PC-9 (cell line): Measurements from ENCODE around the gene CLCN3. TPM values are rescaled to one million over a fixed set of nuclear protein-coding genes. Genes with fewer than 3 reads are reported as not detected.

Experiments
- BruUV-seq: library from RNA; stranded (reverse); fragments of 400-500 nt; replicated peaks from 2 replicates; lab custom pipeline; 2021; lab: Mats Ljungman, UMichigan
- CTCF ChIA-PET: fragments of 300-600 bp; sonication (Branson Sonifier 250); formaldehyde crosslinking; loops from one replicate; lab custom pipeline; 2022; ENCODE audit warnings: antibody characterized with exemption; lab: Charles Lee
- POLR2A ChIA-PET: fragments of 300-600 bp; sonication (Branson Sonifier 250); formaldehyde crosslinking; loops from one replicate; lab custom pipeline; 2022; ENCODE audit warnings: antibody characterized with exemption; ENCODE audit not compliant: unreplicated experiment; lab: Charles Lee
- DNase-seq, 2 experiments: peaks; one replicate each; pipeline versions ENCODE4 v3.0.0 to v3.0.0-alpha.2; 2015 to 2022; ENCODE audit warnings: mixed read lengths in 1 of 2
- H2AFZ ChIP-seq: fragments of 200-600 bp; sonication (generic); 2 replicates; pipeline ENCODE4 v1.8.1; 2017; ENCODE audit warnings: antibody characterized with exemption
- H3F3A ChIP-seq: fragments of 200-600 bp; sonication (generic); 2 replicates; pipeline ENCODE4 v1.8.1; 2017; ENCODE audit warnings: antibody characterized with exemption, mild to moderate bottlenecking, low read depth; ENCODE audit not compliant: insufficient read depth
- H3K27ac ChIP-seq: fragments of 200-600 bp; sonication (generic); 2 replicates; pipeline ENCODE4 v1.6.1; 2016; ENCODE audit warnings: mixed run types
- H3K27me3 ChIP-seq: fragments of 200-600 bp; sonication (generic); 2 replicates; pipeline ENCODE4 v1.6.1; 2016; ENCODE audit warnings: low read depth, mixed run types; ENCODE audit not compliant: insufficient read depth
- H3K36me3 ChIP-seq: fragments of 200-600 bp; sonication (generic); 2 replicates; pipeline ENCODE4 v1.6.1; 2016; ENCODE audit warnings: low read depth, mixed run types
- H3K4me1 ChIP-seq: fragments of 200-600 bp; sonication (generic); replicated peaks from 2 replicates; pipeline ENCODE4 v1.6.1; 2016; ENCODE audit warnings: mixed run types; ENCODE audit not compliant: insufficient read depth
- H3K4me2 ChIP-seq: fragments of 200-600 bp; sonication (generic); 2 replicates; pipeline ENCODE4 v1.6.1; 2017; ENCODE audit warnings: mixed run types
- H3K4me3 ChIP-seq: fragments of 200-600 bp; sonication (generic); 2 replicates; pipeline ENCODE4 v1.6.1; 2016; ENCODE audit warnings: mixed run types
- H3K79me2 ChIP-seq: fragments of 200-600 bp; sonication (generic); 2 replicates; pipeline ENCODE4 v1.6.1; 2017; ENCODE audit warnings: low read depth, mixed run types
- H3K9me2 ChIP-seq: fragments of 200-600 bp; sonication (generic); 2 replicates; pipeline ENCODE4 v1.8.1; 2017; ENCODE audit warnings: mild to moderate bottlenecking; ENCODE audit not compliant: insufficient read depth
- H3K9me3 ChIP-seq: fragments of 200-600 bp; sonication (generic); 2 replicates; pipeline ENCODE4 v1.8.1; 2016; ENCODE audit warnings: low read depth; ENCODE audit not compliant: insufficient read depth
- H4K20me1 ChIP-seq: fragments of 200-600 bp; sonication (generic); 2 replicates; pipeline ENCODE4 v1.8.1; 2017; ENCODE audit not compliant: insufficient read depth
- CTCF ChIP-seq: fragments of 200-600 bp; sonication (generic); conservative IDR thresholded peaks from 2 replicates; pipeline ENCODE4 v1.6.1; 2017; ENCODE audit warnings: mixed run types, antibody characterized with exemption, mild to moderate bottlenecking, moderate library complexity
- EZH2 ChIP-seq: fragments of 200-600 bp; sonication (generic); IDR thresholded peaks from 2 replicates; pipeline ENCODE4 v1.8.0; 2017; ENCODE audit warnings: antibody characterized with exemption, low read depth
- intact Hi-C: fragments of 100-400 bp; cut with micrococcal nuclease; formaldehyde crosslinking; loops from one replicate; pipeline ENCODE4 v1.10.0; 2022; ENCODE audit not compliant: unreplicated experiment
- total RNA-seq: library from RNA; stranded (reverse); gene quantifications from 2 replicates; pipeline ENCODE4 v1.2.3, GENCODE V29; 2021

CLCN3 gene
- total RNA-seq, 1 experiment from 2014 or later = 51.6 TPM

- H3F3A ChIP-seq = no peaks in the 10 kb centered on the region
- no TSS peak for BruUV-seq
- ChIA-PET POLR2A (no interaction called here), CTCF (interaction anchor here (0.7 kb wide), 1 partner anchor 1085 kb away, joined by 3 read pairs; no protein-coding TSS in a partner anchor)
- H3K27ac ChIP-seq = no peak overlapping the region
- H3K27me3 ChIP-seq = no peaks in the 10 kb centered on the region
- peaks cover 77% of the 10 kb centered on the region for H3K79me2 ChIP-seq
- no peaks in the 10 kb centered on the region for H3K9me2 ChIP-seq
- no peak for TF ChIP-seq CTCF
- no peak for TF ChIP-seq EZH2
- H3K4me3 ChIP-seq = no peak overlapping the region
- intact Hi-C loops = no loop called here
- H3K4me2 ChIP-seq = no peak overlapping the region
- no peaks in the 10 kb centered on the region for H4K20me1 ChIP-seq
- H2AFZ ChIP-seq = no peak overlapping the region
- no peaks in the 10 kb centered on the region for H3K36me3 ChIP-seq
- DNase-seq = no peak
- peaks cover 13% of the 10 kb centered on the region for H3K4me1 ChIP-seq
- H3K9me3 ChIP-seq = no peaks in the 10 kb centered on the region
Measured at GRCh38 chr4:169626331-169627282, 6.2 kb downstream of the CLCN3 start.

GRCh38 chr4:169627307-169627706 is 6.9 kb downstream of the CLCN3 start:
- ChIA-PET POLR2A (no interaction called here), CTCF (no interaction called here)
- Histone ChIP-seq H3K27ac (no peak overlapping the region), H3K4me2 (no peak overlapping the region), H3K9me3 (no peaks in the 10 kb centered on the region), H2AFZ (no peak overlapping the region), H3F3A (no peaks in the 10 kb centered on the region), H3K27me3 (no peaks in the 10 kb centered on the region), H3K4me3 (no peak overlapping the region), H3K36me3 (no peaks in the 10 kb centered on the region), H3K9me2 (no peaks in the 10 kb centered on the region), H3K4me1 (peaks cover 7% of the 10 kb centered on the region), H4K20me1 (no peaks in the 10 kb centered on the region), H3K79me2 (peaks cover 76% of the 10 kb centered on the region)
- intact Hi-C loops = no loop called here
- no peak for DNase-seq
- TF ChIP-seq EZH2 (no peak), CTCF (no peak)
- BruUV-seq = no TSS peak

GRCh38 chr4:169628579-169628978 is 8.2 kb downstream of the CLCN3 start:
- Histone ChIP-seq H3K9me2 (no peaks in the 10 kb centered on the region), H3K36me3 (no peaks in the 10 kb centered on the region), H2AFZ (no peak overlapping the region), H3K27ac (no peak overlapping the region), H3K4me3 (no peak overlapping the region), H3K79me2 (peaks cover 71% of the 10 kb centered on the region), H4K20me1 (no peaks in the 10 kb centered on the region), H3K9me3 (no peaks in the 10 kb centered on the region), H3K27me3 (no peaks in the 10 kb centered on the region), H3K4me1 (peaks cover 4% of the 10 kb centered on the region; the same call in 1 of the 2 replicates), H3K4me2 (no peak overlapping the region), H3F3A (no peaks in the 10 kb centered on the region)
- ChIA-PET POLR2A (no interaction called here), CTCF (no interaction called here)
- TF ChIP-seq CTCF (no peak), EZH2 (no peak)
- DNase-seq = no peak
- intact Hi-C loops = no loop called here
- no TSS peak for BruUV-seq
